K562 (cell line): ENCODE results near the gene PIGB. TPM values are rescaled to one million over a fixed set of nuclear protein-coding genes. Genes with fewer than 3 reads are reported as not detected.

ENCODE experiments used
- ATAC-seq: fragments of 200-7000 bp; cut with Tn5 transposase; 3 replicates; pipeline ENCODE4 v1.9.1; 2020; ENCODE audit warnings: moderate library complexity
- BruUV-seq: library from RNA; stranded (reverse); fragments of 400-500 nt; replicated peaks from 2 replicates; lab custom pipeline; 2021; lab: Mats Ljungman, UMichigan
- CTCF ChIA-PET: fragments of 300-600 bp; formaldehyde crosslinking; extraction: SDS; loops from one replicate; lab custom pipeline; 2021; ENCODE audit warnings: low intra/inter-chr PET ratio; lab: Yijun Ruan, JAX
- POLR2A ChIA-PET: fragments of 300-600, 350-650 bp; sonication (Branson Sonifier 250); formaldehyde crosslinking; extraction: SDS; loops from one replicate; lab custom pipeline; 2021; ENCODE audit warnings: antibody characterized with exemption, inconsistent platforms; lab: Yijun Ruan, JAX
- DNase-seq, 4 experiments: peaks; one replicate each; pipeline versions ENCODE4 v3.0.0 to v3.0.0-alpha.2; 2011 to 2018; ENCODE audit warnings: low spot score in 3 of 4, mixed read lengths in 3 of 4; ENCODE audit errors: extremely low read depth in 1 of 4
- FAIRE-seq: peaks from 2 replicates; lab custom pipeline; 2011; peaks lifted over from hg19 to GRCh38; lab: Jason Lieb, UNC
- H2AFZ ChIP-seq: 2 replicates; pipeline ENCODE4 v1.6.0; 2011; ENCODE audit warnings: low read depth, low read length, control low read depth, inconsistent platforms
- H3K27ac ChIP-seq: fragments of 200-600 bp; 3 replicates; pipeline ENCODE4 v1.8.0; 2011; ENCODE audit warnings: low read depth, mild to moderate bottlenecking, control low read depth, inconsistent platforms, low read length, moderate library complexity, mixed read lengths; ENCODE audit errors: extremely low read depth
- H3K27me3 ChIP-seq, 2 experiments: fragments of 300-600 bp in 1 of 2; 2 replicates in 1 of 2; 3 replicates in 1 of 2; pipeline versions ENCODE4 v1.6.0 to v1.8.0; 2011; ENCODE audit warnings: inconsistent platforms in 2 of 2, low read length in 2 of 2, mild to moderate bottlenecking in 1 of 2, mixed read lengths in 1 of 2, moderate library complexity in 1 of 2; ENCODE audit not compliant: control insufficient read depth in 2 of 2, insufficient read depth in 2 of 2
- H3K36me3 ChIP-seq: fragments of 300-600 bp; 3 replicates; pipeline ENCODE4 v1.8.0; 2011; ENCODE audit warnings: mild to moderate bottlenecking, low read length, inconsistent platforms; ENCODE audit not compliant: control insufficient read depth, insufficient read depth
- H3K4me1 ChIP-seq, 2 experiments: fragments of 200-600 bp in 1 of 2; replicated peaks in 1 of 2; 2 replicates in 1 of 2; 3 replicates in 1 of 2; pipeline versions ENCODE4 v1.5.1 to v1.8.0; 2011; ENCODE audit warnings: inconsistent platforms in 2 of 2, low read length in 2 of 2, mild to moderate bottlenecking in 1 of 2, mixed read lengths in 1 of 2, moderate library complexity in 1 of 2; ENCODE audit not compliant: control insufficient read depth in 2 of 2, insufficient read depth in 2 of 2
- H3K4me2 ChIP-seq: 2 replicates; pipeline ENCODE4 v1.6.1; 2011; ENCODE audit warnings: low read length, control low read depth, inconsistent platforms, mixed read lengths; ENCODE audit not compliant: insufficient read depth
- H3K4me3 ChIP-seq: fragments of 200-600 bp; sonication (generic), shearing (Covaris generic); 2 replicates; pipeline ENCODE4 v1.5.1; 2016; ENCODE audit warnings: control low read depth, inconsistent platforms
- H3K79me2 ChIP-seq: fragments of 200-600 bp; 3 replicates; pipeline ENCODE4 v1.8.0; 2011; ENCODE audit warnings: low read length, inconsistent platforms; ENCODE audit not compliant: control insufficient read depth, insufficient read depth
- H3K9ac ChIP-seq, 2 experiments: 2 replicates each; pipeline versions ENCODE4 v1.6.0 to v1.6.1; 2011; ENCODE audit warnings: low read depth in 2 of 2, low read length in 2 of 2, control low read depth in 1 of 2, inconsistent platforms in 1 of 2, mild to moderate bottlenecking in 1 of 2, mixed read lengths in 1 of 2; ENCODE audit not compliant: insufficient read depth in 1 of 2
- H3K9me1 ChIP-seq: one replicate; pipeline ENCODE4 v1.6.0; 2011; ENCODE audit warnings: inconsistent platforms, mild to moderate bottlenecking, low read length, moderate library complexity; ENCODE audit not compliant: control insufficient read depth, insufficient read depth
- H3K9me3 ChIP-seq: replicated peaks from 2 replicates; pipeline ENCODE4 v1.5.1; 2011; ENCODE audit warnings: low read depth, low read length, inconsistent platforms; ENCODE audit not compliant: control insufficient read depth, insufficient read depth
- H4K20me1 ChIP-seq: replicated peaks from 2 replicates; pipeline ENCODE4 v1.6.1; 2011; ENCODE audit warnings: low read length, inconsistent platforms, mixed read lengths; ENCODE audit not compliant: control insufficient read depth, insufficient read depth
- NRF1 ChIP-seq, 2 experiments: fragments of 450-650 bp; IDR thresholded peaks in 1 of 2; conservative IDR thresholded peaks in 1 of 2; 2 replicates each; pipeline ENCODE4 v1.6.1; 2014; ENCODE audit warnings: mild to moderate bottlenecking in 2 of 2
- SPI1 ChIP-seq: IDR thresholded peaks from 2 replicates; pipeline ENCODE4 v1.6.1; 2011; ENCODE audit warnings: low read depth, low read length, control low read depth, borderline replicate concordance
- SREBF1 ChIP-seq: fragments of 150-350 bp; IDR thresholded peaks from 2 replicates; pipeline ENCODE4 v1.6.1; 2014; ENCODE audit warnings: antibody characterized with exemption, low read depth, low read length, borderline replicate concordance
- ZNF766 ChIP-seq: fragments of 200-800 bp; sonication (Bioruptor generic); conservative IDR thresholded peaks from 2 replicates; pipeline ENCODE4 v1.6.1; 2016; ENCODE audit warnings: missing genetic modification characterization, missing compliant biosample characterization
- WGBS: fragments of 100-300 bp; shearing (Covaris generic); methylation state at CpG from one replicate; pipeline ENCODE4 v1.1.6; 2016; ENCODE audit warnings: low coverage, mixed read lengths; ENCODE audit not compliant: insufficient coverage; ENCODE audit errors: missing lambda C conversion rate; 5-methylcytosine and 5-hydroxymethylcytosine counted together
- in situ Hi-C: fragments of 300-500 bp; cut with MboI; formaldehyde crosslinking; loops from 4 replicates; pipeline ENCODE4 v1.15.0; 2018; ENCODE audit warnings: inconsistent platforms, mixed read lengths
- intact Hi-C: fragments of 100-400 bp; cut with micrococcal nuclease; formaldehyde crosslinking; loops from 2 replicates; pipeline ENCODE4 v1.14.2; 2022
- polyA plus RNA-seq, 8 experiments: library from polyadenylated mRNA; depleted of rRNA in 4 of 8; stranded (reverse) in 5 of 8; unstranded in 3 of 8; fragments of >200 nt; fragmentation: Nextera tagmentation in 2 of 8; fragmentation: Illumina TruSeq in 1 of 8; extraction: Ambion mirVana in 2 of 8; extraction: Trizol in 1 of 8; gene quantifications; 2 replicates each; pipeline versions ENCODE4 v1.2.1 to v1.2.3, GENCODE V29; 2011 to 2014; ENCODE audit warnings: inconsistent platforms in 1 of 8, missing spikeins in 1 of 8
- total RNA-seq, 7 experiments: library from RNA; depleted of rRNA in 6 of 7; stranded (reverse); fragments of >200 nt in 6 of 7; fragmentation: Illumina TruSeq in 2 of 7; extraction: Trizol in 2 of 7; gene quantifications; 2 replicates each; pipeline versions ENCODE4 v1.2.1 to v1.2.3, GENCODE V29; 2011 to 2021; ENCODE audit warnings: low replicate concordance in 1 of 7
- TF ChIP-seq, protein P1 (sequence below): sonication (generic); formaldehyde crosslinking; IDR thresholded peaks from 2 replicates; pipeline ENCODE4 v1.8.1; 2023; ENCODE audit warnings: mild to moderate bottlenecking, missing genetic modification reagents
- TF ChIP-seq, protein P2 (sequence below), 2 experiments: fragments of 450-650 bp; formaldehyde crosslinking in 1 of 2; IDR thresholded peaks; 2 replicates each; pipeline versions ENCODE4 v1.4.0 to v1.6.1; 2014 to 2020; ENCODE audit warnings: mild to moderate bottlenecking in 2 of 2, borderline replicate concordance in 1 of 2, low read depth in 1 of 2
- TF ChIP-seq, protein P3 (sequence below): fragments of 450-650 bp; IDR thresholded peaks from 2 replicates; pipeline ENCODE4 v1.6.1; 2014; ENCODE audit warnings: low read depth, mild to moderate bottlenecking, moderate library complexity, borderline replicate concordance
- TF ChIP-seq, protein P4 (sequence below): fragments of 450-650 bp; formaldehyde crosslinking; IDR thresholded peaks from 2 replicates; pipeline ENCODE4 v1.4.0; 2022; ENCODE audit warnings: mild to moderate bottlenecking, moderate library complexity

Gene PIGB
- total and polyA plus RNA-seq, 9 of the 15 experiments (the other 6 are each of a cell fraction or from before 2014, with no cell fraction given), result 9.9 to 32.3 (median 18.2) TPM

DNA sequence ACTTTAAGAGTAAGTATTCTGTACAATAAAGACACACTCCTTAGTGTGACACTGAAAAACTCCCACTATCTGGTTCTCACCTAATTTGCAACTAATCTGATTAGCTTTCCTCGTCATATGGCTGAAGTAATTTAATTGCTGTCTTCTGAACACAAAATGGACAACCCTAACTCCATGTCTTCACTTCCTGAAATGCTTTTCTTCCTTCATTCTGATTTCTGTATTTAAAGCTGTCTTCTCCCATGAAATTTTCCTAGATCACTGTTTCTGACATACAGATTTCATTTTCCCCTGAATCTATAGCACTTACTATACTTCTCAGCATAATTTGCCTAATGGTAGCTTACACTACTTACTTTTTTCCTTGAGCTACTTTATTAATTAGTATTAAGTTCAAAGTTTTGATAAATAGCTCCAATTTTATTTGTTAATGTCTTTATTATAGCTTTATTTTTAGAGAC lies 82.8 kb downstream of the PIGB start:
- FAIRE-seq, result no peak
- ChIA-PET CTCF (no interaction called here), POLR2A (interaction anchor here (0.6 to 1.3 kb wide), 5 partner anchors 9 to 1059 kb away, joined by 3 to 6 read pairs (median 4); no protein-coding TSS in a partner anchor)
- Histone ChIP-seq H3K4me2 (peak overlapping the region; percentile 61), H3K36me3 (peaks cover 9% of the 10 kb centered on the region; the same call in 1 of the 3 replicates), H3K9ac (peak overlapping the region; percentile 59 to 84; a peak in 3 of 4 replicates), H4K20me1 (no peaks in the 10 kb centered on the region), H3K4me1 (peaks cover 26 to 47% of the 10 kb centered on the region in 2 experiments), H3K9me3 (no peaks in the 10 kb centered on the region), H3K4me3 (peak overlapping the region; percentile 7; the same call in 1 of the 2 replicates), H3K27ac (peak overlapping the region; percentile 75), H3K9me1 (no peaks in the 10 kb centered on the region), H2AFZ (peak overlapping the region; percentile 37), H3K27me3 (no peaks in the 10 kb centered on the region), H3K79me2 (peaks cover 98% of the 10 kb centered on the region)
- no TSS peak for BruUV-seq
- in situ Hi-C loops, result no loop called here
- peak in 1 of 4 experiments; percentile 18 for DNase-seq
- 0% methylated on average over 1 of the region's 1 CpG for WGBS
- ATAC-seq, result no peak
- intact Hi-C loops, result loop anchor here (2.0 kb wide), 1 partner anchor 83 kb away; the partner anchor contains the start of genes PIGB and PIGBOS1
- TF ChIP-seq, protein P1, sequence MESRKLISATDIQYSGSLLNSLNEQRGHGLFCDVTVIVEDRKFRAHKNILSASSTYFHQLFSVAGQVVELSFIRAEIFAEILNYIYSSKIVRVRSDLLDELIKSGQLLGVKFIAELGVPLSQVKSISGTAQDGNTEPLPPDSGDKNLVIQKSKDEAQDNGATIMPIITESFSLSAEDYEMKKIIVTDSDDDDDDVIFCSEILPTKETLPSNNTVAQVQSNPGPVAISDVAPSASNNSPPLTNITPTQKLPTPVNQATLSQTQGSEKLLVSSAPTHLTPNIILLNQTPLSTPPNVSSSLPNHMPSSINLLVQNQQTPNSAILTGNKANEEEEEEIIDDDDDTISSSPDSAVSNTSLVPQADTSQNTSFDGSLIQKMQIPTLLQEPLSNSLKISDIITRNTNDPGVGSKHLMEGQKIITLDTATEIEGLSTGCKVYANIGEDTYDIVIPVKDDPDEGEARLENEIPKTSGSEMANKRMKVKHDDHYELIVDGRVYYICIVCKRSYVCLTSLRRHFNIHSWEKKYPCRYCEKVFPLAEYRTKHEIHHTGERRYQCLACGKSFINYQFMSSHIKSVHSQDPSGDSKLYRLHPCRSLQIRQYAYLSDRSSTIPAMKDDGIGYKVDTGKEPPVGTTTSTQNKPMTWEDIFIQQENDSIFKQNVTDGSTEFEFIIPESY (CRISPR knock-in tag), result no peak
- TF ChIP-seq, protein P2, sequence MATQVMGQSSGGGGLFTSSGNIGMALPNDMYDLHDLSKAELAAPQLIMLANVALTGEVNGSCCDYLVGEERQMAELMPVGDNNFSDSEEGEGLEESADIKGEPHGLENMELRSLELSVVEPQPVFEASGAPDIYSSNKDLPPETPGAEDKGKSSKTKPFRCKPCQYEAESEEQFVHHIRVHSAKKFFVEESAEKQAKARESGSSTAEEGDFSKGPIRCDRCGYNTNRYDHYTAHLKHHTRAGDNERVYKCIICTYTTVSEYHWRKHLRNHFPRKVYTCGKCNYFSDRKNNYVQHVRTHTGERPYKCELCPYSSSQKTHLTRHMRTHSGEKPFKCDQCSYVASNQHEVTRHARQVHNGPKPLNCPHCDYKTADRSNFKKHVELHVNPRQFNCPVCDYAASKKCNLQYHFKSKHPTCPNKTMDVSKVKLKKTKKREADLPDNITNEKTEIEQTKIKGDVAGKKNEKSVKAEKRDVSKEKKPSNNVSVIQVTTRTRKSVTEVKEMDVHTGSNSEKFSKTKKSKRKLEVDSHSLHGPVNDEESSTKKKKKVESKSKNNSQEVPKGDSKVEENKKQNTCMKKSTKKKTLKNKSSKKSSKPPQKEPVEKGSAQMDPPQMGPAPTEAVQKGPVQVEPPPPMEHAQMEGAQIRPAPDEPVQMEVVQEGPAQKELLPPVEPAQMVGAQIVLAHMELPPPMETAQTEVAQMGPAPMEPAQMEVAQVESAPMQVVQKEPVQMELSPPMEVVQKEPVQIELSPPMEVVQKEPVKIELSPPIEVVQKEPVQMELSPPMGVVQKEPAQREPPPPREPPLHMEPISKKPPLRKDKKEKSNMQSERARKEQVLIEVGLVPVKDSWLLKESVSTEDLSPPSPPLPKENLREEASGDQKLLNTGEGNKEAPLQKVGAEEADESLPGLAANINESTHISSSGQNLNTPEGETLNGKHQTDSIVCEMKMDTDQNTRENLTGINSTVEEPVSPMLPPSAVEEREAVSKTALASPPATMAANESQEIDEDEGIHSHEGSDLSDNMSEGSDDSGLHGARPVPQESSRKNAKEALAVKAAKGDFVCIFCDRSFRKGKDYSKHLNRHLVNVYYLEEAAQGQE (IDR thresholded peaks at IDR 0.05; ENCODE audit: borderline replicate concordance), result no peak
- TF ChIP-seq, protein P2 (CRISPR knock-in tag; IDR thresholded peaks at IDR 0.05; ENCODE audit: low read depth), result no peak
- TF ChIP-seq, protein P3, sequence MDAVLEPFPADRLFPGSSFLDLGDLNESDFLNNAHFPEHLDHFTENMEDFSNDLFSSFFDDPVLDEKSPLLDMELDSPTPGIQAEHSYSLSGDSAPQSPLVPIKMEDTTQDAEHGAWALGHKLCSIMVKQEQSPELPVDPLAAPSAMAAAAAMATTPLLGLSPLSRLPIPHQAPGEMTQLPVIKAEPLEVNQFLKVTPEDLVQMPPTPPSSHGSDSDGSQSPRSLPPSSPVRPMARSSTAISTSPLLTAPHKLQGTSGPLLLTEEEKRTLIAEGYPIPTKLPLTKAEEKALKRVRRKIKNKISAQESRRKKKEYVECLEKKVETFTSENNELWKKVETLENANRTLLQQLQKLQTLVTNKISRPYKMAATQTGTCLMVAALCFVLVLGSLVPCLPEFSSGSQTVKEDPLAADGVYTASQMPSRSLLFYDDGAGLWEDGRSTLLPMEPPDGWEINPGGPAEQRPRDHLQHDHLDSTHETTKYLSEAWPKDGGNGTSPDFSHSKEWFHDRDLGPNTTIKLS, result no peak
- TF ChIP-seq SPI1 (no peak), NRF1 (conservative IDR thresholded peaks at IDR 0.05 in 1 of 2, IDR thresholded peaks at IDR 0.05 in 1 of 2) (no peak), SREBF1 (no peak), ZNF766 (CRISPR knock-in tag) (peak; percentile 89)
- TF ChIP-seq, protein P4, sequence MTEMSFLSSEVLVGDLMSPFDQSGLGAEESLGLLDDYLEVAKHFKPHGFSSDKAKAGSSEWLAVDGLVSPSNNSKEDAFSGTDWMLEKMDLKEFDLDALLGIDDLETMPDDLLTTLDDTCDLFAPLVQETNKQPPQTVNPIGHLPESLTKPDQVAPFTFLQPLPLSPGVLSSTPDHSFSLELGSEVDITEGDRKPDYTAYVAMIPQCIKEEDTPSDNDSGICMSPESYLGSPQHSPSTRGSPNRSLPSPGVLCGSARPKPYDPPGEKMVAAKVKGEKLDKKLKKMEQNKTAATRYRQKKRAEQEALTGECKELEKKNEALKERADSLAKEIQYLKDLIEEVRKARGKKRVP (CRISPR knock-in tag), result 0 out of 2 replicates have a peak, but pooled peaks have one; percentile 55
